Mucosa of descending colon (tissue), 3 donors: ENCODE results near the gene NRCAM. TPM values are rescaled to one million over a fixed set of nuclear protein-coding genes. Genes with fewer than 3 reads are reported as not detected.

Source experiments
- ATAC-seq: fragments of 200-7000 bp; cut with Tn5 transposase; one replicate; pipeline ENCODE4 v1.9.1; 2020; ENCODE audit warnings: mild to moderate bottlenecking, moderate library complexity
- DNase-seq, 3 donors: peaks; one replicate each; pipeline ENCODE4 v3.0.0-alpha.2; 2020
- H3K36me3 ChIP-seq: fragments of 200-600 bp; one replicate; pipeline ENCODE4 v1.8.0; 2021; ENCODE audit warnings: low read depth, mild to moderate bottlenecking
- H3K4me1 ChIP-seq: fragments of 200-600 bp; one replicate; pipeline ENCODE4 v1.8.0; 2021; ENCODE audit warnings: low read depth, mild to moderate bottlenecking
- H3K4me3 ChIP-seq: fragments of 200-600 bp; one replicate; pipeline ENCODE4 v1.8.0; 2021; ENCODE audit warnings: mild to moderate bottlenecking
- H3K9me3 ChIP-seq: fragments of 200-600 bp; one replicate; pipeline ENCODE4 v1.8.0; 2021; ENCODE audit warnings: mild to moderate bottlenecking
- CTCF ChIP-seq: fragments of 200-600 bp; IDR thresholded peaks from one replicate; pipeline ENCODE4 v1.8.0; 2022; ENCODE audit warnings: antibody characterized with exemption, mild to moderate bottlenecking
- intact Hi-C, 2 donors: fragments of 100-400 bp; cut with DNase I in 1 of 2; cut with micrococcal nuclease in 1 of 2; formaldehyde crosslinking; loops; one replicate each; pipeline versions ENCODE4 v1.11.0 to v1.11.1; 2022; cut with DNase I, micrococcal nuclease
- total RNA-seq, 3 donors: library from RNA; stranded (reverse); fragmentation: NEBNext Ultra II Directional in 2 of 3; extraction: Animal tissue kit (Norgen Biotek cat#: 25700) in 2 of 3; gene quantifications; one replicate each; pipeline versions ENCODE4 v1.2.1 to v1.2.4, GENCODE V29; 2021 to 2023
- donor health status: DM: no; HTN: no; CAD: no; lungs with moderate emphysema.
- donor health status: DM: no; HTN: no; CAD: no.
- donor health status: DM: no; HTN: yes; CAD: no.

NRCAM gene
- total RNA-seq, 3 donors from 2014 or later, result 1.0 to 3.4 (median 2.3) TPM

DNA sequence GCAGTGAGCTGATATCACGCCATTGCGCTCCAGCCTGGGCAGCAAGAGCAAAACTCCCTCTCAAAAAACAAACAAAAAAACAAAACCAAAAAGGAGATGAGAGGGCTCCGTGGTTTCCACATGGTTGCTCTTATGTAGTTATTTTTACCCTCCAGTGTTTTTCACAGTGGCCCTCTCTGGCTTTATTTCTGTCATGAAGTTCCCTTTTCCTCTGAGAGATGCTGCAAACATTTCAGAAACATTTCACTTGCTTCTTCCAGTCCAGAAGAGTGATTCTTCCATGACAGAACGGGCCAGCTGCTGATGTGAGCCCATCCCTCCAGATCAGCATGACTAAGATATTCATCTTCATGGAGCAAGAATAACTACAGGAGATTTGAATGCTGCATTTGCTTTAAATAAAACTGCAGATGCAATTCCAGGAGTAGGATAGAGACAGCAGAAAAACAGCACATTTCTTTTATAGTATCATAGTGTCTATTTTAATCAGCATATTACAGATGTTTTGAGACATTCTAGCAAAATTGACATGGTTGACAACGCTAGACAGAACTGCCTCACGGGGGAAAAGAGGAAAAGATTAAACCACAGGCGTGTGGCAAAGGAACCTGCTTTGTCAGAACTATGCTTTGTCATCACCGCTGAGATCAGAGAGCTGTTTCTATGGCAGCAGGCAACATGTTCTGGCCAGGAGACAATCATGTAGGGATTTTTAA lies 40.3 kb downstream of the NRCAM start:
- intact Hi-C loops, result no loop called here
- no peak overlapping the region for H3K4me3 ChIP-seq
- H3K4me1 ChIP-seq, result no peaks in the 10 kb centered on the region
- ATAC-seq (peak; percentile 31), DNase-seq (no peak)
- no peaks in the 10 kb centered on the region for H3K36me3 ChIP-seq
- TF ChIP-seq CTCF, result no peak
- H3K9me3 ChIP-seq, result no peaks in the 10 kb centered on the region

DNA sequence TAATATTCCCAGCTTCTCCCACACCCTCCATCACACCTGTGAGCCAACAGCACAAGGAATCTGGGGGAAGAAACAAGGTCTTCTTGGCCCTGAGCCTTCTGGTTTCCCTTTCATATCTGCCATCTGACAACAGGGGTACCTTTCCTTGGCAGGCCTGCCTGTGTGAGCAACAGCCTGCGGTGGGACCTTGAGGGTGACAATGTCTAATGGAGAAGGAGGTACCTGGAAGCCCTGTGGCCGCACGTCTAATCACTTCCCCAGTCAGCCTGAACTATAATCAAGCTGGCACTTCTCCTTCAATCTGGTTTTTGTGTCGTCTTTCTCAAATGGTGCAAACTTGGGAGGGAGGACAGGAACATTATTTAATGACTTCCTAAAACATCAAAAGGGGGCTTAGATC lies 41.2 kb downstream of the NRCAM start:
- Histone ChIP-seq H3K4me1 (no peaks in the 10 kb centered on the region), H3K36me3 (no peaks in the 10 kb centered on the region), H3K4me3 (no peak overlapping the region), H3K9me3 (no peaks in the 10 kb centered on the region)
- no peak for TF ChIP-seq CTCF
- no peak for ATAC-seq
- intact Hi-C loops, result no loop called here
- DNase-seq, result no peak

GRCh38 chr7:108413782-108414492 lies 42.3 kb downstream of the NRCAM start:
- TF ChIP-seq CTCF, result no peak
- Histone ChIP-seq H3K4me3 (no peak overlapping the region), H3K9me3 (no peaks in the 10 kb centered on the region), H3K36me3 (no peaks in the 10 kb centered on the region), H3K4me1 (no peaks in the 10 kb centered on the region)
- no peak for ATAC-seq
- no peak for DNase-seq
- intact Hi-C loops, result no loop called here

DNA sequence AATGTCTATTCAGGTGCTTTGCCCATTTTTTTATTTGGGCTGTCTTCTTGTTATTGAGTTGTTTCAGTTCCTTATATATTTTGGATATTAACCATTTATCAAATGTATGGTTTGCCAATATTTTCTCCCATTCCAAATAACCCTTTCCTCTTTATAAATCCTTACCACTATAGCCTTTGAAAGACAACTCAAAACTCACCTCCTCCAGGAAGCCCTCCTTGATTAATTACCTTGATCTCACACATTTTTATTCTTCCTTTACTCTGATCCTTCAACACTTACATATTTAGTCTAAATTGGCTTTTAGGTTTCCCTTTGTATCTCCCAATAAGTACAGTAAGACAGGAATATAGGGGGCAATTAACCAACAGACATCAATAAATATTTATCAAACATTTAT lies 42.9 kb downstream of the NRCAM start:
- H3K4me3 ChIP-seq, result no peak overlapping the region
- H3K36me3 ChIP-seq, result no peaks in the 10 kb centered on the region
- no peak for ATAC-seq
- no peaks in the 10 kb centered on the region for H3K4me1 ChIP-seq
- intact Hi-C loops, result no loop called here
- no peaks in the 10 kb centered on the region for H3K9me3 ChIP-seq
- TF ChIP-seq CTCF, result no peak
- no peak for DNase-seq

DNA sequence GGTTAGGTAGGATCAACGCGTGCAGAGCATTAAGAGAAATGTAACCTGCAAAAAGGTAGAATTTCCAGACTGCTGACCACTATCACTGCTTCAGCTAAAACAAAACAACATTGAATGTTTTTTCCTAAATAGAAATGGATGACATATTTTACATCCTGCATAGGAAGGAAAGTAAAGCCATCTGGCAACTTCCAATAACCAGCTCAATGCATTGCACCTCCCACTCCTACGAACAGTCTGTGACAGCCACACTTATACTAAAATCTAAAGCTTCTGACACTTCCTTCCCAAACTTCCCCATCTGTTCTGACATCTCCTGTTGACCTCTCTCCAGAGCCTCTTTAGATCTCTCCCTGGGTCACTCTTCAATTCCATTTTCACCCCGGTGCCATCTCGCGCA lies 47.1 kb downstream of the NRCAM start:
- ATAC-seq, result no peak

More for the DNA sequence above, 47.1 kb downstream of the NRCAM start:
- no peaks in the 10 kb centered on the region for H3K36me3 ChIP-seq
- no peak for TF ChIP-seq CTCF
- no peak for DNase-seq
- no peak overlapping the region for H3K4me3 ChIP-seq
- H3K4me1 ChIP-seq, result no peaks in the 10 kb centered on the region
- intact Hi-C loops, result no loop called here
- no peaks in the 10 kb centered on the region for H3K9me3 ChIP-seq
